ENCODE measurements around the gene FAR1.

FAR1 gene

DNA sequence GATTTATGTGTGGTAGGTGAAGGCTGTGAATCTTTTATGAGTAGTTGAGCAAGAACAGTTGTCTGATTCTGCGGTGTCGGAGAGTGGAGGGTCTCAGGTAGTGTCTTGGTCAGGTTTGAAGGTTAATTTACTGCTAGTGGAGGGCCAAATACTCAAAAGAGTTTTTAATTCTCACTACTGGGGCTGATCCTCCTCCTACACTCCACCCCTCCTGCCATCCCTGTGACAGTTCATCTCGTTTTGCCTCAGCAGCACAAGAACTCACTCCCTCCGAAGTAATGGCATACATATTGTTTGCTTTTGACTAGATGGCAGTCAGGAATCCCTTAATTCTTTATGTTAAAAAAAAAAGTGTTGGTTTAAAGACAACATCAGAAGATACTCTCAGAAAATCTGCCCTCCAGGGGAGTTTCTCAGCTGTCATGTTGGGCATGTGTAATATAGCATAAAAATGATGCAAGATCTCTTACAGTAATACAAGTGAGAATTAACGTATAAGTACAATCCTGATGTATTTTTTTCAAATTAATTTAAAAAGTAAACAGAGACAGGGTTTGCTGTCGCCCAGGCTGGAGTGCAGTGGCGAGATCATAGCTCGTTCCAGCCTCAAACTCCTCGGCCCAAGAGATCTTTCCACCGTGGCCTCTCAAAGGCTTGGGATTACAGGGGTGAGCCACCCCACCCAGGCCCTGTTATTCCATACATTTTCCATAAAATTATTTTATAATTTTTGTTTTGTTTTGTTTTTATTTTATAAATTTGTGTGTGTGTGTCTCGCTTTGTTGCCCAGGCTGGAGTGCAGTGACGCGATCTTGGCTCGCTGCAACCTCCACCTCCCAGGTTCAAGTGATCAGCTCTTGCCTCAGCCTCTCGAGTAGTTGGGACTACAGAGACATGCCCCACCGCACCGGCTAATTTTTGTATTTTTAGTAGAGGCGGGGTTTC lies 1.3 kb downstream of the FAR1 start:
- no peak for DNase-seq (ENCODE audit: low read depth in 2 of 2, low spot score in 1 of 2)

DNA sequence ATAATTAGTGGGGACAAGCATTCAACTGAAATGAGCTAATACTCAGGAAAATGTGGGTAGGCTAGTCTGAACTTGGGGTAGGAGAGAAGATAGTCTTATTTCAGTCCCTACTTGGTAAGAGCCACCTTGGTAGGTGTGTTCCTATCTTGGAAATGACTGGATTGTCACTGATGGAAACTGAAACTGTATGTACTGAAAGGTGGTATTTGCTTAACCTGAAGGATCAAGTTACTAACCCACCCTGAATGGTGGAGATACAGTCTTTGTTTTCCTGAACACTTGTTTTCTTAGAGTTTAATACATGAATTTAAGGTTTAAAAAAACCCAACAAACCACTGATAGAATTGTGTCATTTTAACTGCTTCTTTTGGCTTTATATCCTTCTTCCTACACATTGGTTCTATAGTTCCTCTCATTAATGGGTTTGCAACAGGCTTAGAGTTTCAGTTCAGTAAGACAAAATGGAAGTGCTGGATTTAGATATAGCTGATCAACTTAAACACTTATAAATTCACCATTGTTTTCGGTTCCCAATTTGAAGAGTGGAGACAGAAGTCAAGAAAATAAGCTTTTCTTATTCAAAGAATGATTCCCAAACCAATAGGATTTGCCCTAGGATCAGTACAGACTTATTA lies 4.2 kb downstream of the FAR1 start:
- no peak for DNase-seq (ENCODE audit: low read depth in 2 of 2, low spot score in 1 of 2)

DNA sequence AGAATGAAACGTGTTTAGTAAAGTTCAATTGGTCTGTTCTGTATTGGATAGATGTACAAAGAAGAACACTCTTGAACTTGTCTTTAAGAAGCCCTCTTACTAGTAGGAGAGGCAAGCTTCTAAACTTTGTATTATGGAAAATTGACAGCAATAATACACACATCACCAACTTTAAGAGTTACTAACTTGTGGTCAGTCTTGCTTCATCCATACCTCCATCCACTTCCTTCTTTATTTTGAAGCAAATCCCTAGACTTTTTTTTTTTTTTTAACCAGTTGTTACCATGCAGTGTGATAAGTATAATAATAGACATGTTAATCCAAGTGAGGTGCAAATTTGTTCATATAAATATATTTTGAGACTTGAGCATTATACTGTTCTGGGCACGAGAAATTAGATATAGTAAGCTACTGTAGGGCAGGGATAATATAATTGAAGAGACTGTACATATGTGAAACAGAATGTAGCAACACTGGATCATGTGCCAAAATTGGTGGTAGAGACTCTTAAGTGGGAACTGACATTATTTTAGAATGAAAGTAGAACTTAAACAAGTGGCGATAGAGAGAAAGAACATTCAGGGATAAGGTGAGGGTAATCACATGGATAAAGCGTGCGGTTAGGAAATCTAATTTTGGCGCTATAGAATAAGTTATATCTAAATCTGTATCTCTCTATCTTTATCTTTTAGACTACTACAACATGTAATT lies 6.5 kb downstream of the FAR1 start:
- DNase-seq (ENCODE audit: low read depth in 2 of 2, low spot score in 1 of 2) = no peak

DNA sequence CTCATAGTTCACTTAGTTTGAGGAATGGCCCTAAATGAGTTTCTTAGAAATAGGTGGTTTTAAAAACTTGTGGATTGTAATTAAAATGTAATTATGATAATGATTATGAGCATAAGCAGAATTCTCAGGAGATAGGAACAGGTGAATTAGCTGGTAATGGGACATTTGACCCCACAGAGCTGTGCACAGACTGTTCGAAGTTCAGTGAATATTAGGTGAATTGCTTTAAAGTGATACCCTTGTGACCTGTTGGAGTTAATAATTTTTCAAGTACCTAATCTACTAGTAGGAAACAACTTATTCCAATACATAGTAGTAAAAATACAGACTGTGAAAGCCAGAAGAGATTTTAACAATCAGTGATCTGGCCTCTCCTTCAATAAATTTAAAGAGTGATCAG lies 8.1 kb downstream of the FAR1 start:
- DNase-seq (ENCODE audit: low read depth in 2 of 2, low spot score in 1 of 2) = no peak

DNA sequence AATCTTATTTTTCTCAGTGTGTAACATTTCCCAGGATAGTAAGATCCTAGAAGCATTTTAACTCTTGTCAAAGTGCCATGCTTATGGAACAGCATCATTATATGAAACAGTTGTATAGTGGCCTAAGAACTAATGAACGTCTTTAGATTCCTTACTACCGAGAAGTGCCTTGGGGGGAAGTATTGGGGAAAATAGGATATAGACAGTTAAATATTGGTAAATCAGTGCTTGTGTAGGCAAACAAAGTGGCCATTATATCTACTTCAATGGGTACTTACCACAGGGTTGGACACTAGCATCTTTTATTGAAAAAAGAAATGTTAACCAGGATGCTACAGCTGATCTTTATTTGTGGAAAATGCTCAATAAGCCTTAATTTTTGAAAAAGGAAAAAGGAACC lies 11.3 kb downstream of the FAR1 start:
- DNase-seq (ENCODE audit: low read depth in 2 of 2, low spot score in 1 of 2) = no peak

DNA sequence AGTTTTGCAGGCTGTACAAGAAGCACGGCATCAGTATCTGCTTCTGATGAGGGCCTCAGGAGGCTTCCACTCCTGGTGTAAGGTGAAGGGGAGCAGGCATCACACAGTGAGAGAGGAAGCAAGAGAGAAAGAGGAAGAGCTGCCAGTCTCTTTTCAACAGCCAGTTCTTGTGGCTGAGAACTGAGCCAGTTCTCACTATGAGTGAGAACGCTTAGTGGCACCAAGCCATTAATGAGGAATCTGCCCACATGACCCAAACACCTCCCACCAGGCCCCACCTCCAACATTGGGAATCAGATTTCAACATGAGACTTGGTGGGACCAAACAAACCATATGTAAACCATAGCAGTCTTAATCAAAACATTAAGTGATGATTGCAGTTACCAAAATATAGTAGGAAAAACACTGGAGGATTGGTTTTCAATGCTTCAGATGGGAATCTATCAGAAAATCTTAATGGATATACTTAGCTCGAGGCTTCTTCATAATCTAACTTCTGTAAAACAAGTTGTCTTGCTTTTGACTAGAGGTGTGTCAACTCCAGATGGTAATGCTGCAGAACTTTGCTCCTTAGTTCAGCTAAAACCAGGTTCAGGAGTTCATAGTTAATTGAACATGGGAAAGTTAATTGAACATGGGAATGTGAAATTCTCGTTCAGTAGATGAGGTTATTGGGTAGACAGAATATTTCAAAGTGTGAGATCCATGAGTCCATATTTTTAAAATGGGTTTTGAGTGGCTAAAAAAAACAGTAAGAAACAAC lies 12.2 kb downstream of the FAR1 start:
- no peak for DNase-seq (ENCODE audit: low read depth in 2 of 2, low spot score in 1 of 2)

DNA sequence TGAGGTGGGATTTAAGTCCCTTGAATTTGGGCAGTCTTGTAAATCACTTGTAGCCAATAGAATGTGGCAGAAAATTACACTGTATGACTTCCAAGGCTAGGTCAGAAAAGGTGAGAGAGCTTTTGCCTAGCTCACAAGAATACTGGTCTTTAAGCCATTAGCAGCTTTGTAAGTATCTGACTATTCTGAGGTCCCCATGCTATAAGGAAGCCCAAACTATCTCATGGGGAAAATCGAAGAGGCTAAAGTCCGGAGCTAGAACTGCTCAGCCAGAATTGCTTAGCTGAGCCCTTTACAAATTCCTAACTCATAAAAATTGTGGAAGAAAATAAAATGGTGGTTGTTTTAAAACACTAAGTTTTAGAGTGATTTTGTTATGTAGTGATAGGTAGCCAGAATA lies 13.0 kb downstream of the FAR1 start:
- no peak for DNase-seq (ENCODE audit: low read depth in 2 of 2, low spot score in 1 of 2)

DNA sequence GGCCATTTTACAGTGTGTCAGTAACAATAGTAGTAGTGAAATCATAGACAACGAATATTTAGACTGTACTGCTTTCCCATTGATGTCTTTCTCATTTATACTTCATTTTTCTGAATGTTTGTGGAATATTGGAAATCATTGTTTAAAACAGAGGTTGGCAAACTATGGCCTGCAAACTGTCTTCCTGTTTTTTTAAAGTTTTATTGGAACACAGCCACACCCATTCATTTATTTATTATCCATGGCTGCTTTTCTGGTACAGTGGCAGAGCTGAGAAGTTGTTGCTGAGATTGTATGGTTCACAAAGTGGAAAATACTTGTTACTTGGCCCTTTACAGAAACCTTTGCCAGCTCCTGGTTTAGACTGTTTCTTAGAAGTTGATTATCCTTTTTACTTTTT lies 13.7 kb downstream of the FAR1 start:
- DNase-seq (ENCODE audit: low read depth in 2 of 2, low spot score in 1 of 2) = no peak

DNA sequence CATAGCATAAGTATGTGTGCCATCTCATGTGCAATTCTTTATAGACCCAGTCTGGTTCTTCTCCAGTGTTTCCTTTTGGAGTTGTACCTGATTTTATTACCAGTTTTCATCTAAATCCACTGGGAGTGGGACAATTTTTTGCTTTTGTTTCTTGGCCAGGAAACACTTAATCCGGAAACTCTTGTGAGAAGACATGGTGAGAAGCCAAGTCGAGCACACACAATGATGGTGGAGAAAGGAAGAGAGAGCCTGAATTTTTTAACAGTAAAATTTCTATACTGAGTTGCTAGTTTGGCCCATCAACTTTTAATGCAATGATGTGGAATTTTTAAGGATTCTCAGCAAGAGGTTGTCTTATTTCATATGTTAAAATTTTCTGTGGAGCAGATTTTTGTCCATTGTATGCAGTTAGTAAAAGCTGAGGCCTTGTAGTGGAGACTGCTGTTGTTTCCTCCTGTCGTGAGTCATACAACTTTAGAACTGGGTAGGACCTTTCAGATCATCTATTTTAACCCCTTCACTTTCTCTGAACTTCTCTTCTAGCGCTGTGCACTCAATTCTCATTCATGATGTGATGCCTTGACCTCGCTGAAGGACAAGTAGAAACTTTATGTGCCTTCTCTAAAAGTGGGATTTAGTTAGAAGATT lies 17.1 kb downstream of the FAR1 start:
- no peak for DNase-seq (ENCODE audit: low read depth in 2 of 2, low spot score in 1 of 2)

DNA sequence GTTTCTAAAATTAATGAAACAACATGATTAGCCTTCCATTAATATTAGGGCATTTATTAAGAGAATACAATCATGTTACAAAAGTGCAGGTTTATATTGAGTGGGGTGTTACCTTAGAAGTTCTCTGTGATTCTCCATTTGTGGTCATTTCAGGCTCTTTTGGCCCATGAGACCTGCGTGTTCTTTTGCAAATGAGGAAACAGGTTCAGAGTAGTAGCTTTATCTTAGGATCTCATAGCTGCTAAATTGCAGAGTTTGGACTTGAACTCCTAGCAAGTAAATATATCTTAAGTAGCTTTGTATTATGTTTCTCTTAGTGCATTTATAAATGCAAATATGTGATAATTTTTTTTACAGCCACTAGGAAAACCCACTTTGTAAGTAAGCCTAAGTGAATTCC lies 18.3 kb downstream of the FAR1 start:
- no peak for DNase-seq (ENCODE audit: low read depth in 2 of 2, low spot score in 1 of 2)

DNA sequence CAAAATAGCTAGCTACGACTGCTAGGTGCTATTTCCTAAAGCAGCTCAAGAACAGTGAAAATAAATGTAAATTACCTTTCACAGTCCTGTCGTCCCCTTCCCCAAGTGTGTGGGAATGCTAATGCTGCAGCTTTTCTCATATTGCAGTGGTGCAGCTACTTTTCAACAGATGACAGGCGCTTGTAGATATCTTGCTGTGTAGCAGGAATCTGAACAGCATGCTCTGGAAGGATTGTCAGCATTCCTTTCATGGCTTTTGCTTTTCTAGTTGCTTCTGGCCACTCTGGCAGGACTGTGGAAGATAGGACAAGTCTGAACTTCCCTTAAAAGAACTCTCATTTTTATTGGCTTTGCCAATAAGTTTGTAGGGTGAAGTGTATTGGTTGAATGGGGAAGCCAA lies 18.8 kb downstream of the FAR1 start:
- no peak for DNase-seq (ENCODE audit: low read depth in 2 of 2, low spot score in 1 of 2)

DNA sequence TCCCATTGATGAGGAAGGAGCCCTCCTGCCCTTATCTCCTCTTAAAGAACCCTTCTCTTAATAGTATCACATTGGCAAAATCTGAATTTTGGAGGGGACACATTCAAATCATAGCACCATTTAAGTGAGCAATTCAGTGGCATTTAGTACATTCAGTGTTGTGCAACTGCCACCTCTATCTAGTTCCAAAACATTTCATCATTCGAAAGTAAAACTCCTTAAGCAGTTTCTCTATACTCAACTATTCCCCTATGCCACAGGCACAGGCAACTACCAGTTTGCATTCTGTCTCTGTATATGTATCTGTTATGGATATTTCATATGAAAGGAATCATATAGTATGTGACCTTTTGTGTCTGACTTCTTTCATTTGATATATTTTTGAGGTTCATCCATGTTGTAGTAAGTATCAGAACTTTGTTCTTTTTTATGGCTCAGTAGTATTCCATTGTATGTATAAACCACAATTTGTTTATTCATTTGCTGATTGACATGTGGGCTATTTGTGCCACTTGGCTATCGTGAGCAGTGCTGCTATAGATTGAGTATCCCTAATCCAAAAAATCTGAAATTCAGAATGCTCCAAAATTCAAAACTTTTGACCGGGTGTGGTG lies 22.9 kb downstream of the FAR1 start:
- no peak for DNase-seq (ENCODE audit: low read depth in 2 of 2, low spot score in 1 of 2)

DNA sequence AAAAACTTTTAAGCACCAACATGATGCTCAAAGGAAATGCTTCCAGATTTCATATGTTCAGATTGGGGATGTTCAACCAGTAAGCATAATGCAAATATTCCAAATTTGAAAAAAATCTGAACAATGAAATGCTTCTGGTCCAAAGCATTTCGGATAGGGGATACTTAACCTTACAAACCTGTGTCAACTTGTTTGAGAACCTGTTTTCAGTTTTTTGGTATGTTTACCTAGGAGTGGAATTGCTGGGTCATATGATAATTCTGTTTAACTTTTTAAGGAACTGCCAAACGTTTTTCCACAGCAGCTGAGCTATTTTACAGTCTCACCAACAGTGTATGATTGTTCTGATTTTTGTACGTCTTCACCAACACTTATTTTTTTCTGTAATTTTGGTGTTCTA lies 23.7 kb downstream of the FAR1 start:
- no peak for DNase-seq (ENCODE audit: low read depth in 2 of 2, low spot score in 1 of 2)

DNA sequence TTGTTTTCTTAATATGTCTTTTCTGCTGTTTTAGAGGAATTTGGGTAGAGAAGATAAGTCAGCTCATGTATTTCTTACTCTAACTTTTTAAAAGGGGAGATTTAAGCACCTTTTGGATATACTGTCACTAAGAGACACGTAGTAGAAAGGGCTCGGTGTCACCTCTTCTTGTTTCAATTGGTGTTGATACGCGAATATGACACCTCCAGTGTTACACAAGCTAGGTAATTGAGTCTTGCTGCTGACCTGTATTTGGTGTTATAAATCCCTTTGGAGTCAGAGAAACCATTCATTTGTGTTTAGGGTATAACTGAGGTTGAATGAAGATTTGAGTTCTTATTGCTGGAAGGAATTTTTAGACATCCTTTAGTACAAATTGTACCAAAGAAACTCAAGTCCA lies 25.6 kb downstream of the FAR1 start:
- no peak for DNase-seq (ENCODE audit: low read depth in 2 of 2, low spot score in 1 of 2)

DNA sequence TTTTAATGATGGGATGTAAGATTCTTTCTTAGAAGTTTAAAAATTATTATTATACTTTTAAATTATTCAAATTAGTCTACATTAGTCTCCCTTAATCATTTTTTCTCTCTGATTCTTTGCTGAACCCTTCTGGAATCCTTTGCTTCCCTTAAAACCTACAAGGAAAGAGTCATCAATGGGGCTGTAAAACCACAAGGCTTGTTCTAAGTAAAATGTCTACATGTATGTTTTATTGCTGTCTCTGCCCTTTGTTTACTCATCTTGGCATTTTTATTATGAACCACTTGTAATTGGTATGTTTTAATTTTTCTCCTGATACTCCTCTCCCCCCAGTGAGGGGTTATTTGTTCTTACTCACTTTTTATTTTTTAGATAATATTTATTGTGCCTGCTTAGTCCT lies 27.4 kb downstream of the FAR1 start:
- DNase-seq (ENCODE audit: low read depth in 2 of 2, low spot score in 1 of 2) = no peak

DNA sequence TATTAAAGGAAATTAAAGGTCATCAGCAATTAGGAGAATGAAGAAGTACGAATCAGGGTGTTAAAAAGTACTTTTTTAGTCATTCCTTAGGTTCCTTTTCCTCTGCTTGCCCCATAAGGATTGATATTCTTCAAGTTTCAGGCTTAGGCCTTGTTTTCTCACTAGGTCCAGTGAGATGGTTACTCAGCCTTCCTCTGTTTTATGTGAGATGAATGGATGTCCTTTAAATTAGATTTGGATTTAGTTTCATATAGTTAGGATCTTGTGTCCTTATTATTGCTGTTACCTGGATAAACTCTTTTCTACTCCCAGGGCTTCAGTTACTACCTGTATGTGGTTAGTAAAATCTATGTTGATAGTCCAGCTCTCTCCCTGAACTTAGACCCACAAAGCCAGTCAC lies 29.2 kb downstream of the FAR1 start:
- DNase-seq (ENCODE audit: low read depth in 2 of 2, low spot score in 1 of 2) = no peak

DNA sequence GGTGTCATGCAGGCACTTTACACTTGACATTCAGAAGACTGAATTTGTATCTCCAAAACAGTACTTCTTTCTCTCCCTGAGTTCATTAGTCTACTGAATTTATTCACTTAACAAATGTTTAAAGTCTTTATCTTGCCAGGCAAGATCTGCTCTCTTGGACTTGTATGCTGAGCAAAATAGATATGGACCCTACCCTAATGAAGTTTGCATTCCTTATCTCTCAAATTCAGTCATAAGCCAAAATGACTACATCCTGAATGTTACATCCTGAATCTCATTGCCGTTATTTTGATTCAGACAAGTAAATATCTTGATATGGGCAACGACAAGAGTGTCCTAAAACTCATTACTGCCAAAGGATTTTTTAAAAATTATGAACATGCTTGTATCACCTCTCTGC lies 29.7 kb downstream of the FAR1 start:
- no peak for DNase-seq (ENCODE audit: low read depth in 2 of 2, low spot score in 1 of 2)

DNA sequence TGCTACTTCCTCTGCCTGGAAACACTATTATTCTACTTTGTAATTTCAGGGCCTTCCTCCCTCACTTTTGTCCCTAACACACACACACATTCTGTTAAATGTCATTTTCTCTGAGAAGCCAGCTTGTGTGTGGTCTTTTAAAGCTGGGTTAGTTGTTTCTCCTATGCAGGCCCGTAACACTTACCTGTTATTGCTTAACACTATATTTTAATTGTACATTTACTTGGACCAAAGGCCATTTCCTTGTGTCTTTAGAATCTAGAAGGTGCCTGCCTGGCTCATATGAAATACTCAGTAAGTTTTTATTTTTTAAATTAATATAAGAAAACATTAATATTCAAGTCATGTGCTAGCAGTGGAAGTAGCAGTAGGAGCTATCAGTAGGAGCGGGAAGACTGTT lies 30.6 kb downstream of the FAR1 start:
- DNase-seq (ENCODE audit: low read depth in 2 of 2, low spot score in 1 of 2) = no peak

DNA sequence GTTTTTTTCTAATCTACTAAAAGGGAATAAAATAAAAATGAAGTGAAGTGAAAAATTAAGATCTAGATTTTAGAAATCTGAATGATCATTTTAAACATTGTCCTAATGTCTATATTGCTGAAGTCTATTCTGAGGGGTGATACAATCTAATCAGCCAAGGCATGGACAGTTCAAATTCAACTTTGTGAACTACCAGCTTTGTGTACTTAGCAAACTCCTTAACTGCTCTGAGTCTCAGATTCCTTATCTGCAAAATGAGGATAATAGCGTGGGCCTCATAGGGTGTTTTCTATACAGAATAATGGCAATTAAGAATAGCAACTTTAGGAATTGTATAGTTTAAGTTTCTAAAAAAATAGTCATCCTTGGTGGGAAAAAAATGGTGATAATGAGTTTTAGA lies 31.4 kb downstream of the FAR1 start:
- DNase-seq (ENCODE audit: low read depth in 2 of 2, low spot score in 1 of 2) = no peak

DNA sequence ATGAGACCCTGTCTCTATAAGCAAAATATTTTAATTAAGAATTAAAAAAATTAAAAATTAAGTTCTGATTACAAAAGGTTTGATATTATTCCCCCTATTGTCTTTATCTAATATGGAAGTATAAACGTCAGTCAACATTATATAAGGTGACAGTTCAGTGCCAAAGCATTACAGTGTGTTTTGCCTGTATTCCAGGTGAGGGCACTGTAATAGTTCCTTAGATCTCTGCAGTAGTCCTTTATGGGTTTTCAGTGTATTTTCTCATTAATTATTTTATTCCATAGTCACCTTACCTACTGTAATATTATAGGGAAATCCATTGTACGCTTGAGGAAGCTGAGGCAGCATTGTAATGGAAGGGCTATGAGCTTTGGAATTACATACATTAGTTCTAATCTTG lies 33.0 kb downstream of the FAR1 start:
- no peak for DNase-seq (ENCODE audit: low read depth in 2 of 2, low spot score in 1 of 2)

DNA sequence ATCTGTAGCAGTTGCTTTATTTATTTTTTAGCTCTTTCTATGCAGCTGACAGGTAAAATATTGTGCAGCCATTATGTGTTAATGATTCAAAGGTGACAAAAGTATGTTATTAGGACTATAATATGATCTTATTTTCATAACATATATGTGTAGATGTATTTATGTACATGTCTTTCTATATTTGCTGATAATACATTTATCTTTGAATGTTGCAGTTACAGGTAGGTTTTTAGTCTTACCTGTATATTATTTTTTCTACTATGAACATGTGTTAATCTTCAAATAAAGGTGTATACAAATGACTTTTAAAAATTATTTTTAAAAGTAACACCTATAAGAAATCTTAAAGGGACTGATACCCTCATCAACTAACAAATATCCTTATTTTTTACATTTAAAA lies 33.6 kb downstream of the FAR1 start:
- DNase-seq (ENCODE audit: low read depth in 2 of 2, low spot score in 1 of 2) = no peak

Data from stimulated activated CD8-positive, alpha-beta memory T cell treated with anti-CD3 and anti-CD28 coated beads, Interleukin-4, amount 100 ng/mL, for 4 hours (primary cell).